Activated CD8-positive, alpha-beta memory T cell treated with anti-CD3 and anti-CD28 coated beads, Interleukin-2, amount 10 ng/mL, durations not matched to agents 7 days and 5 days (primary cell): ENCODE data around the gene AMH. TPM values are rescaled to one million over a fixed set of nuclear protein-coding genes. Genes with fewer than 3 reads are reported as not detected.
A peak's percentile ranks its signal among the peaks of the same experiment; 100 is the strongest.

Experiments used
- ATAC-seq: fragments of 150-1000 bp; cut with Tn5 transposase; one replicate; pipeline ENCODE4 v1.10.0; 2021; ENCODE audit warnings: moderate library complexity
- CTCF ChIA-PET: fragments of 350-600 bp; sonication (Branson Sonifier 250); formaldehyde crosslinking; loops from one replicate; lab custom pipeline; 2021; ENCODE audit warnings: antibody characterized with exemption; lab: Charles Lee
- DNase-seq: peaks from one replicate; pipeline ENCODE4 v3.0.0-alpha.2; 2020
- H3K27ac Mint-ChIP-seq: one replicate; pipeline ENCODE4 v1.8.0; 2021; ENCODE audit warnings: mild to moderate bottlenecking, mixed read lengths
- H3K27me3 Mint-ChIP-seq: one replicate; pipeline ENCODE4 v1.8.0; 2021; ENCODE audit warnings: mixed read lengths
- H3K36me3 Mint-ChIP-seq: one replicate; pipeline ENCODE4 v1.8.0; 2021; ENCODE audit warnings: mild to moderate bottlenecking, mixed read lengths
- H3K4me1 Mint-ChIP-seq: one replicate; pipeline ENCODE4 v1.8.0; 2021; ENCODE audit warnings: mixed read lengths
- H3K4me3 Mint-ChIP-seq: one replicate; pipeline ENCODE4 v1.8.0; 2021; ENCODE audit warnings: mild to moderate bottlenecking, moderate library complexity, mixed read lengths
- H3K9me3 Mint-ChIP-seq: one replicate; pipeline ENCODE4 v1.8.0; 2022; ENCODE audit warnings: low read depth, mixed read lengths
- total RNA-seq, 2 experiments: library from RNA; stranded (reverse); gene quantifications; one replicate each; pipeline ENCODE4 v1.2.3, GENCODE V29; 2021

Gene AMH
- total RNA-seq, 2 experiments from 2014 or later: 5.1 to 6.0 TPM

- CTCF ChIA-PET: interaction anchor here (1.0 to 5.5 kb wide), 2 partner anchors 11 kb away, joined by 3 to 39 read pairs; partner anchors contain the start of gene SF3A2
Measured at GRCh38 chr19:2250766-2251105, 1.6 kb downstream of the AMH start.

GRCh38 chr19:2251106-2252054, 2.3 kb downstream of the AMH start:
- CTCF ChIA-PET: interaction anchor here (0.9 to 5.5 kb wide), 4 partner anchors 9 to 21 kb away, joined by 3 to 39 read pairs (median 8); partner anchors contain the start of gene SF3A2
- ATAC-seq (peak; percentile 21), DNase-seq (no peak)
- Mint-ChIP-seq H3K36me3 (no peaks in the 10 kb centered on the region), H3K9me3 (no peaks in the 10 kb centered on the region), H3K4me1 (peaks cover 6% of the 10 kb centered on the region), H3K27me3 (peaks cover 24% of the 10 kb centered on the region), H3K4me3 (no peak overlapping the region), H3K27ac (no peak overlapping the region)

More at GRCh38 chr19:2250766-2251105, 1.6 kb downstream of the AMH start:
- DNase-seq (no peak), ATAC-seq (no peak)
- Mint-ChIP-seq H3K9me3 (no peaks in the 10 kb centered on the region), H3K4me1 (peaks cover 6% of the 10 kb centered on the region), H3K27ac (no peak overlapping the region), H3K4me3 (no peak overlapping the region), H3K36me3 (peaks cover 2% of the 10 kb centered on the region), H3K27me3 (peaks cover 24% of the 10 kb centered on the region)

GRCh38 chr19:2252055-2252796, 3.1 kb downstream of the AMH start:
- no peak overlapping the region for H3K4me3 Mint-ChIP-seq

DNA sequence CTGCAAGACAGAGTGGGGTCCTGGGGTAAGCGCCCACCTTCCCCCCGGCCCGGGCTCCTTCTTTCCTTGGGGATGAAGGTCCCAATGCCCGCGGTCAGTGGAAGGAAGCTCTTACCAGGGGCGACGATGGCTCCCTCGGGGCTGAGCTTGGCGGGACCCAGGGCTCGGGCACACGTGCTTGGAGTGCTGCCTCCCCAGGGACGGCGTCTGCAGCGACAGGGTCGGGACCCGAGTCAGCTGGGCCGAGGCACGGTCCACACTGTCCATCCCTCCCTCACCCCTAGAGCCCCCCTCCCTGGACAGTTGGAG, 3.6 kb downstream of the AMH start:
- Mint-ChIP-seq H3K27ac (no peak overlapping the region), H3K27me3 (peaks cover 24% of the 10 kb centered on the region), H3K9me3 (no peaks in the 10 kb centered on the region), H3K36me3 (no peaks in the 10 kb centered on the region), H3K4me3 (no peak overlapping the region), H3K4me1 (peaks cover 10% of the 10 kb centered on the region)
- CTCF ChIA-PET: interaction anchor here (0.6 to 5.5 kb wide), 7 partner anchors 9 to 89 kb away, joined by 3 to 39 read pairs (median 5); partner anchors contain the start of genes DOT1L, PLEKHJ1 and SF3A2
- DNase-seq (no peak), ATAC-seq (no peak)

More at GRCh38 chr19:2252055-2252796, 3.1 kb downstream of the AMH start:
- DNase-seq (no peak), ATAC-seq (no peak)
- Mint-ChIP-seq H3K9me3 (no peaks in the 10 kb centered on the region), H3K27me3 (peaks cover 24% of the 10 kb centered on the region), H3K4me1 (peaks cover 8% of the 10 kb centered on the region), H3K36me3 (no peaks in the 10 kb centered on the region), H3K27ac (no peak overlapping the region)
- CTCF ChIA-PET: interaction anchor here (0.9 to 5.5 kb wide), 5 partner anchors 8 to 89 kb away, joined by 3 to 39 read pairs (median 3); partner anchors contain the start of genes DOT1L and SF3A2

GRCh38 chr19:2253106-2254063, 4.3 kb downstream of the AMH start:
- peak overlapping the region; percentile 24 for H3K4me3 Mint-ChIP-seq
- H3K9me3 Mint-ChIP-seq: no peaks in the 10 kb centered on the region
- peaks cover 24% of the 10 kb centered on the region for H3K27me3 Mint-ChIP-seq
- CTCF ChIA-PET: interaction anchor here (0.6 to 5.5 kb wide), 7 partner anchors 9 to 90 kb away, joined by 3 to 39 read pairs (median 5); partner anchors contain the start of genes DOT1L, PLEKHJ1 and SF3A2
- peaks cover 16% of the 10 kb centered on the region for H3K4me1 Mint-ChIP-seq
- no peaks in the 10 kb centered on the region for H3K36me3 Mint-ChIP-seq
- no peak overlapping the region for H3K27ac Mint-ChIP-seq
- DNase-seq: peak; percentile 55
- peak; percentile 10 for ATAC-seq

DNA sequence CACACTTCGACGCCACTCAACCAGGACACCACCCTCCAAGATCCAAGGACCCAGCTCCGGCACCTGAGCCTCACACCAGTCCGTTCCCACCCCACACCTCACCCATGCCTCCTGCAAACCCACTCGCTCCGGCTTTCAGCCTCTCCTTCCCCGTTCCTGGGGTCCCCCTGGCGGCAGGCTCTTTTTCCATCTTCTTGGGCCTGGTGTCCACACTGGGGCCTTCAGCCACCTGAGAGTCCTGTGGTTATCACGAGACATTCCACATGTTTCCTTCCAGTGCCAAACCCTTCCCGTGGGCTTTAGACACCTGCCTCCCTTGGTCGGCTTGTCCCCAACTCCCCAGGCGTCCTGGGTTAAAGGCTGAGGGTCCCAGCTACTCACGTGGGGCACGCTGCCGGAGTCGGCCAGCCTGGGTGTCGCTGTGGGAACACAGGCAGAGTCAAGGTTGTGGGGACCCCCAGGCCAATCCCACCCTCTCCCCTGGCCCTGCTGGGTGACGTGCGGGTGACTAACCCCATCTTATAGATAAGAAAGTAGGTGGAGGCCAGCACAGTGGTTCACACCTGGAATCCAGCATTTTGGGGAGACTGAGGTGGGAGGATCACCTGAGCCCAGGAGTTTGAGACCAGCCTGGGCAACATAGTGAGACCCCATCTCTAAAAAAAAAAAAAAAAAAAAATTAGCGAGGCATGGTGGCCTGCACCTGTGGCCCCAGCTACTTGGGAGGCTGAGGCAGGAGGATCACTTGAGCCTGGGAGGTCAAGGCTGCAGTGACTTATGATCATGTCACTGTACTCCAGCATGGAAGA, 5.1 kb downstream of the AMH start:
- H3K4me1 Mint-ChIP-seq: peaks cover 22% of the 10 kb centered on the region
- ATAC-seq: no peak
- no peak for DNase-seq
- no peak overlapping the region for H3K27ac Mint-ChIP-seq
- peaks cover 24% of the 10 kb centered on the region for H3K27me3 Mint-ChIP-seq
- CTCF ChIA-PET: interaction anchor here (1.2 to 5.5 kb wide), 5 partner anchors 8 to 19 kb away, joined by 4 to 39 read pairs (median 7); partner anchors contain the start of genes PLEKHJ1 and SF3A2
- no peaks in the 10 kb centered on the region for H3K36me3 Mint-ChIP-seq
- H3K9me3 Mint-ChIP-seq: no peaks in the 10 kb centered on the region
- no peak overlapping the region for H3K4me3 Mint-ChIP-seq

DNA sequence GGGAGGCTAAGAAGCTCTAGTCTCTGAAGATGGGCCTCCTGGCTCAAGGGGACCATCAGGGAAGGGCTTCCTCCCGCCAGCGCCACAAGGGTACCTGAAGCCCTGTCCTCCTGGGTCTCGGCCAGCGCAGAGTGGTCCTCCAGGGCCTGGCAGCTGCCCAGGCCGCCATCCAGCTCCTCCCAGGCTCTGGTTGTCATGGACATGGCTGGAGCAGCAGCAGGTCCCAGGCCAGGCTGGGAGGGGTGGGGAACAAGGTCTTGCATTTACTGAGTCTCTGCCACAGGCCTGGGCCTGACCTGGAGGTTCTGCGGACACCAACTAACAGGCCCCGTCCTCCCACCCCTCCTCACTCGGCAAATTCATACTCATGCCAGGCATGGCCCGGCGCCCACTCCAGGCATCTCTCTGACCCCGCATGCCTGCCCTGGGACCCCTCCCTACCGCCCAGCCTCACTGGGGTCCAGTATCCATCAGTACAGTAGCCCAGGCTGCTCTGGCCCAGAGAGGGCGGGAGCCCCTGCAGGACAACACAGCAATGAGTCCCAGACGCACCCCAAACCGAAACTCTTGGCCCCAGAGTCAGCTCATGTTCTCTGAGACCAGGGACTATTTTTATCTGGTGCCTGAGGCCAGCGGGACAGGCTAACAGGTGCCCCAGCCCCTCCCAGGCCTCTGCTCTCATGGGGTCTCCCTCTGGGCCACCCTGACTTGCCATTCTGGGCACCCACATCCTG, 6.2 kb downstream of the AMH start:
- H3K27me3 Mint-ChIP-seq: peaks cover 24% of the 10 kb centered on the region
- H3K9me3 Mint-ChIP-seq: no peaks in the 10 kb centered on the region
- CTCF ChIA-PET: interaction anchor here (0.8 to 1.0 kb wide), 2 partner anchors 15 to 139 kb away, joined by 3 to 4 read pairs; no protein-coding TSS in a partner anchor
- no peak overlapping the region for H3K27ac Mint-ChIP-seq
- no peaks in the 10 kb centered on the region for H3K36me3 Mint-ChIP-seq
- ATAC-seq (no peak), DNase-seq (no peak)
- peaks cover 27% of the 10 kb centered on the region for H3K4me1 Mint-ChIP-seq
- no peak overlapping the region for H3K4me3 Mint-ChIP-seq

- ATAC-seq: no peak
- no peaks in the 10 kb centered on the region for H3K36me3 Mint-ChIP-seq
Measured at GRCh38 chr19:2255982-2256685, 7.0 kb downstream of the AMH start, which contains the start of gene JSRP1. JSRP1 (minus strand) TSS chr19:2256417; CDS start chr19:2255314, 1,103 bp downstream.

DNA sequence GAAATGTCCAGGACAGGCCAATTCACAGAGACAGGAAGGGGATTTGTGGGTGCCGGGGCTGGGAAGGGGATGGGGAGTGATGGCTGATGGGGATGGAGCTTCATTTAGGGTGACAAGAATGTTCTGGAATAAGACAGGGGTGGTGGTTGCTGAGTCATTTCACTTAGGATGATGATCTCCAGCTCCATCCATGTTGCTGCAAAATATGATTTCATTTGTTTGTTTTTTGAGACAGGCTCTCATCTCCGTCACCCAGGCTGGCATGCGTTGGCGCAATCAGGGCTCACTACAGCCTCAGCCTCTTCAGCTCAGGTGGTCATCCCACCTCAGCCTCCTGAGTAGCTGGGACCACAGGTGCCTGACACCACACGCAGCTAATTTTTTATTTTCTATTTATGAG, 10.2 kb downstream of the AMH start:
- H3K4me3 Mint-ChIP-seq: no peak overlapping the region

More at GRCh38 chr19:2255982-2256685, 7.0 kb downstream of the AMH start, which contains the start of gene JSRP1:
- H3K27me3 Mint-ChIP-seq: peaks cover 24% of the 10 kb centered on the region
- CTCF ChIA-PET: interaction anchor here (0.8 to 1.0 kb wide), 2 partner anchors 16 to 138 kb away, joined by 3 to 4 read pairs; no protein-coding TSS in a partner anchor
- H3K4me3 Mint-ChIP-seq: no peak within 1 kb of the TSS
- peaks cover 31% of the 10 kb centered on the region for H3K4me1 Mint-ChIP-seq
- H3K27ac Mint-ChIP-seq: no peak within 1 kb of the TSS
- no peaks in the 10 kb centered on the region for H3K9me3 Mint-ChIP-seq
- no peak for DNase-seq

GRCh38 chr19:2260341-2260805, 11.2 kb downstream of the AMH start:
- DNase-seq (no peak), ATAC-seq (peak; percentile 43)
- Mint-ChIP-seq H3K4me3 (peak overlapping the region; percentile 5), H3K27ac (peak overlapping the region; percentile 73), H3K4me1 (peaks cover 28% of the 10 kb centered on the region), H3K27me3 (no peaks in the 10 kb centered on the region), H3K36me3 (no peaks in the 10 kb centered on the region), H3K9me3 (no peaks in the 10 kb centered on the region)
- CTCF ChIA-PET: interaction anchor here (0.8 to 4.3 kb wide), 11 partner anchors 8 to 67 kb away, joined by 3 to 68 read pairs (median 4); partner anchors contain the start of genes PLEKHJ1 and SF3A2

More for the DNA sequence above, 10.2 kb downstream of the AMH start:
- ATAC-seq (no peak), DNase-seq (no peak)
- CTCF ChIA-PET: interaction anchor here (1.3 to 4.3 kb wide), 6 partner anchors 9 to 56 kb away, joined by 3 to 68 read pairs (median 10); partner anchors contain the start of genes PLEKHJ1 and SF3A2
- Mint-ChIP-seq H3K4me1 (peaks cover 28% of the 10 kb centered on the region), H3K27ac (no peak overlapping the region), H3K9me3 (no peaks in the 10 kb centered on the region), H3K36me3 (no peaks in the 10 kb centered on the region), H3K27me3 (peaks cover under 1% of the 10 kb centered on the region)
